Measurements from ENCODE around the gene DCANP1. TPM values are rescaled to one million over a fixed set of nuclear protein-coding genes. Genes with fewer than 3 reads are reported as not detected.

Gene DCANP1
- total RNA-seq, 1 experiment from 2014 or later = not detected

- no peaks in the 10 kb centered on the region for H3K9me2 ChIP-seq (ENCODE audit: insufficient read depth)
- intact Hi-C loops (cut with micrococcal nuclease) = no loop called here
- CTCF ChIA-PET = interaction anchor here (1.2 kb wide), 1 partner anchor 12 kb away, joined by 6 read pairs; no protein-coding TSS in a partner anchor
- peak overlapping the region; percentile 100 for H2AFZ ChIP-seq (ENCODE audit: low read depth, low read length, poor library complexity, severe bottlenecking)
- H4K20me1 ChIP-seq (ENCODE audit: insufficient read depth) = no peaks in the 10 kb centered on the region
- POLR2A ChIA-PET = no interaction called here
- H3K4me1 ChIP-seq (ENCODE audit: control insufficient read depth in 1 of 2, insufficient read depth in 2 of 2, low read length in 2 of 2) = peaks cover 9 to 23% of the 10 kb centered on the region in 2 experiments; a peak in 3 of 4 replicates
- H3K9ac ChIP-seq (ENCODE audit: low read length) = no peak overlapping the region
- ATAC-seq (no peak), DNase-seq (ENCODE audit: low read depth, low spot score) (no peak)
- no peaks in the 10 kb centered on the region for H3K79me2 ChIP-seq (ENCODE audit: insufficient read depth, low read length)
- H3K9me3 ChIP-seq (ENCODE audit: control insufficient read depth in 1 of 2, insufficient read depth in 1 of 2, low read depth in 1 of 2, low read length in 2 of 2) = no peaks in the 10 kb centered on the region
- BruUV-seq (replicated peaks) = no TSS peak
- TF ChIP-seq EZH2phosphoT487 (IDR thresholded peaks at IDR 0.05; ENCODE audit: borderline replicate concordance) (no peak), ZNF274 (IDR thresholded peaks at IDR 0.05; ENCODE audit: low read depth, low read length) (no peak), ZBTB33 (IDR thresholded peaks at IDR 0.05; ENCODE audit: extremely low read depth, insufficient replicate concordance, low read length) (no peak), SIN3A (IDR thresholded peaks at IDR 0.05; ENCODE audit: low read depth) (no peak), EGR1 (IDR thresholded peaks at IDR 0.05; ENCODE audit: low read depth) (no peak), YY1 (IDR thresholded peaks at IDR 0.05; ENCODE audit: extremely low read depth, insufficient replicate concordance, low read depth, low read length) (no peak), SRF (IDR thresholded peaks at IDR 0.05; ENCODE audit: low read depth) (no peak), ZFX (IDR thresholded peaks at IDR 0.05) (no peak), POLR2A (IDR thresholded peaks at IDR 0.05; ENCODE audit: borderline replicate concordance, extremely low read depth, insufficient read depth, insufficient read length) (no peak)
- no peaks in the 10 kb centered on the region for H3K36me3 ChIP-seq (ENCODE audit: control insufficient read depth in 1 of 2, insufficient read depth in 2 of 2, low read length in 2 of 2)
- H3K4me3 ChIP-seq (replicated peaks in 1 of 2; ENCODE audit: low read depth in 1 of 2, low read length in 2 of 2) = peak overlapping the region in 1 of 2 experiments; percentile 42; a peak in 1 of 4 replicates
- no peak overlapping the region; the same call in 1 of the 2 replicates for H3K27ac ChIP-seq (ENCODE audit: low read depth, low read length)
- H3K27me3 ChIP-seq (ENCODE audit: insufficient read depth, low read length) = no peaks in the 10 kb centered on the region
- H3K4me2 ChIP-seq (ENCODE audit: low read length) = peak overlapping the region; percentile 74
- RAD21 ChIA-PET (ENCODE audit: low non-redundant PET in 1 of 2, low total read pairs in 2 of 2, uncharacterized antibody in 2 of 2, unreplicated experiment in 2 of 2) = no interaction called here
These were observed 23.3 kb downstream of the DCANP1 start for GRCh38 chr5:135423846-135424168.
